SH-SY5Y (cell line): ENCODE results near the gene ACRV1.

Experiments used
- GATA2 ChIP-seq: IDR thresholded peaks from 2 replicates; pipeline ENCODE4 v1.6.1; 2011; ENCODE audit warnings: mild to moderate bottlenecking, low read depth, low read length
- GATA3 ChIP-seq: IDR thresholded peaks from 2 replicates; pipeline ENCODE4 v1.6.1; 2011; ENCODE audit warnings: low read depth, mild to moderate bottlenecking, low read length, moderate library complexity

GRCh38 chr11:125638315-125638714 lies 42.3 kb downstream of the ACRV1 start:
- TF ChIP-seq GATA3 (no peak), GATA2 (no peak)
